HG03439 (cell line): ENCODE data around the gene CDK15.
"Not testable (repeated sequence)": the region's sequence is repeated elsewhere in the genome, so short reads cannot be mapped to it uniquely, and the experiment has no call there.

Experiments used
- ATAC-seq: cut with Tn5 transposase; IDR thresholded peaks from one replicate; pipeline ENCODE4 v1.9.1; 2021; ENCODE audit warnings: mild to moderate bottlenecking, moderate library complexity; ENCODE audit not compliant: unreplicated experiment

The CDK15 gene

DNA sequence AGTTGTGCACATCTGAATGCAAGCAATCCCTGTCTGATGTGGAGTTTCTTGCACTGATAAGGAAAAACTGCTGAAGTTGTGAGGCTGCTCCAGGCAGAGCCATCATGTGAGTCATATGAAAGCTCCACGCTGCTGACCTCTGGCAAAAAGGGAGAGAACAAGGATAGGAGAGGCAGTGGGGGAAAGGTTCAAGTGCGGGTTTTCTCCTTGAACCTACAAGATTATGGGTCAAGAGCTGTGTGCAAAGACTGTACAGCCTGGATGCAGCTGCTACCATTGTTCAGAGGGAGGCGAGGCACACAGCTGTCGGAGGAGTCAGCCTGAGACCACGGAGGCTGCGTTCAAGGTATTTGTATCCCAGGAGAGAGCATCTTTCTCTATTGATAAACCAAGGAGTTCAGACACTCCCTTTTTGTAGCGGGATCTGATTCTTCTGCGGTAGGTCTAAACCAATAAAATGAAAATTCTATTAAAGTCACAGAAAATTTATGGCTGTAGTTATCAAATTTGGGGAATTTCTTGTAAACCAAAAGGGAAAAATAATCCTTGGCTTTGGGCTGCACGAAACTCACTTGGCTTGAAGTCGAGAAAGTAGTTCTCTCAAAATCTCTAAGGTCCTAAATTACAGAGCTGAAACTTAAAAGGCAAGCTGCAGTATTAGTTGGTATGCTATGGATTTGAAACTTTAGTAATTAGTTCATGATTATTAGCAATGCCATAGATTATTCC lies at the start of gene CDK15:
CDK15 (plus strand) TSS at position 96 of the 729 bp plus-strand sequence; CDS start at position 224, 128 bp downstream.
- ATAC-seq = no peak

DNA sequence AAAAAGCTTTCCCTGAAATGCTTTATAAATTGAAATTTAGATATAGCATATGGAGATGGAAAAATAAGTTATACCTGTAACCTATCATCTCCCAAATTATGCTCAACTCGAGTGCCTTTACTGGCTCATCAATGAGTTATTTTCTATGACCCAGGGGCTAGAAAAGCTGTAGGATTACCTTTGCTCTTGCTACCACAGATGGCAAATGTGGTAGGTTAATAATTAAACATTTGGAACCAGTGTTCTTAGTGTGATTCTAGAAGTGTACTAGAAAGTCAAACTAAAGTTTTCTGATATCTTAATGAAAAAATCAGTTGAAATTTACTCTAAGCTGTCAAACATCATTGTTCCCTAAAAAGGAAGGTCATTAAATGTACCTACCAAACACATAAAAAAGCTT lies 48.1 kb upstream of the CDK15 start:
- ATAC-seq = no peak

DNA sequence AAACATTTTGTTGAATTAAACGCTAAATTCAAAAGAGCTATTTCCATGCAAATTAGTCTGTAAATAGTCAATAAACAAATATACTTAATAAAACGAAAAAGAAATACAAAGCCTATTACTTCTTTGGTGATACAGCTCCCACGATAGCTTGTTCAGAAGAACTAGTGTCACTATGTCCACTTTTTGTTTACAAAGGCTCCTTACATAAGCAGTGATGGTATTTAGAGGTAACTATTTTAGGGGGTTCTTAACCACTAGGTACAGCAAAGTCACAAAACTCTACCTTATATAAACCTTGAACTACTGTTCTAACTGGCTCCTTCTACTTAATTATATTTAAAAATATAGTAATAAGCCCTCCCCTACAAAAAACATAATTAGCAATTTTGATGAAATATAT lies 47.5 kb upstream of the CDK15 start:
- ATAC-seq = no peak

DNA sequence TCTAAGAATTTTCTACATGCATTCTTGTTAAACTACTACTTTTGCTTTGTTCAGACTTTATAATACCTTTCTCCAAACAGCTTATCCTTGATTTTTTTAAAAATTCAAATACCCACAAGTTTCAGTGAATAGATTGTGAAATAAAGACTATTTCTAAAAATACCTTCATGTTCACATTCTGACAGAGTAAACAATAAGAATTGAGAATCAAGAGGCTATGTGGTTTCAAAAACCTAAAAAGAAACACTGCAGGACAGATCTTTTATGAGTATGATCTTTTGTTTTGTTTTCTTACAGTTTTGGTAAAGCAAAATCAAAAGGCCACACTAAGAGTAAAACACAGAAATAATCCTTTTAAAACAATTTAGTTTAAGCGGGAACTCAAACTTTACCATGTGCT lies 46.8 kb upstream of the CDK15 start:
- ATAC-seq = no peak

DNA sequence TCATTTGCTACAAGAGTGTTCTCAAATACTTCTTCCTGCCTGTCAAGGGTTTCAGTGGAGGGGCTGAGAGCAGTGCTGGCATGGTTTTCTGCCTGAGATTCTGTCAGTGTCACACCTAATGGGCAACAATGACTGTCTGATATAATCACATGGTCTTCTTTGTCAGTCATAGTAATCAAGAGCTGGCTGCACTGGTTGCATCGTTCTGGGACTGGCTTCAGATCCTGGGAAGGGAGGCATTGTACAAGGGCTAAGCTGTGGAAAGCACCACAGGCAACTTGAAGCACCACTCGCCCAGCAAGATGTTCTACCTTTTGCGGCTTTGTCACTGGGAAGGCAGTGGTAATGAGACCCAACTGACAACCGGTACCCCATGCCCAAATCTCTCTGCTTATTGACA lies 45.2 kb upstream of the CDK15 start:
- no peak for ATAC-seq

DNA sequence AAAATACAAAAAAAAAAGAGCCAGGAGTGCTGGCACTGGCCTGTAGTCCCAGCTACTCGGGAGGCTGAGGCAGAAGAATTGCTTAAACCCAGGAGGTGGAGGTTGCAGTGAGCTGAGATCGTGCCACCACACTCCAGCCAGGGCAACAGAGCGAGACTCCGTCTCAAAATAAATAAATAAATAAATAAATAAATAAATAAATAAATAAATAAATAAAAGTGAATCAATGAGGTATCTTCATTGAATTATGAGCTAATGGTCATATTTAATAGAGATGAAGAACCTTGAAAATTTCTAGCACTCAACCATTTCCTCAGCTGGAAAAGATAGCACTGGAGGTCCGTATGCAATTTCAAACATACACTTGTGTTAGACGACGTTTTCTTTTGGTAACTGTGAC lies 41.9 kb upstream of the CDK15 start:
- ATAC-seq = not testable (repeated sequence)

DNA sequence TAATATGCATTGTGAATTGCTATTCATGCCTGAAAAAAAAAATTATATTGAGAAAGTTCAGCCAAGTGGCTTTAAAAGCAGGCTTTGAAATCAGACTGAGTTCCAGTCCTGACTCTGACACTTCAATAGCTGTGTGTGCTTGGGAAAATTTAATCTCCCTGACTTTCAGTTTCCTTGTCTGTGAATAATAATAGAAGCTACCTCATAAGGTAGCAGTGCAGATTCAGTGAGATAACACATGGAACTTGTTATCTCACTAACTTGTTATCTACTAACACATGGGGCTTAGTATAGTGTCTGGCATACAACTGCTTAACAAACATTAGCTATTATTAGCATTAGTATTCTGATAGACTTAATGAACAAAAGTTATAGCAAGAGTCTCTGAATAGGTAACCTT lies 40.5 kb upstream of the CDK15 start:
- no peak for ATAC-seq

DNA sequence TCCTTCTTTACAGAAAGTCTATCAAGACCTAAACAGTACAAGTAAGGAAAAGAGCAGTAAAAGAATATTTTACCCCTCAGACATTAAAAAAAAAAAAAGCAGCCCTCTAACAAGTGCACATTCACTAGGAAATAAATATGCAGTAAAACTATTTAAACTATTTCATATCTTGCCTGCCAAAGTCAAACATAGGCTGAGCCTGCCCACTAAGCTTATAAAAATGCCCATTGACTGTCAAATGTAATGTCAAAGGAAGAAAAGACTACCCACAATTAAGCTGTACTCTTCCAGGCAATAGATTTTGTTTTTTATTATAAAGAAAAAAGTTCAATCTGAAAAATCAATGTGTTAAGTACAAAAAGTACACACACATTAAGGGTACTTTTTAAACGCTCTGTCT lies 37.4 kb upstream of the CDK15 start:
- ATAC-seq = no peak

DNA sequence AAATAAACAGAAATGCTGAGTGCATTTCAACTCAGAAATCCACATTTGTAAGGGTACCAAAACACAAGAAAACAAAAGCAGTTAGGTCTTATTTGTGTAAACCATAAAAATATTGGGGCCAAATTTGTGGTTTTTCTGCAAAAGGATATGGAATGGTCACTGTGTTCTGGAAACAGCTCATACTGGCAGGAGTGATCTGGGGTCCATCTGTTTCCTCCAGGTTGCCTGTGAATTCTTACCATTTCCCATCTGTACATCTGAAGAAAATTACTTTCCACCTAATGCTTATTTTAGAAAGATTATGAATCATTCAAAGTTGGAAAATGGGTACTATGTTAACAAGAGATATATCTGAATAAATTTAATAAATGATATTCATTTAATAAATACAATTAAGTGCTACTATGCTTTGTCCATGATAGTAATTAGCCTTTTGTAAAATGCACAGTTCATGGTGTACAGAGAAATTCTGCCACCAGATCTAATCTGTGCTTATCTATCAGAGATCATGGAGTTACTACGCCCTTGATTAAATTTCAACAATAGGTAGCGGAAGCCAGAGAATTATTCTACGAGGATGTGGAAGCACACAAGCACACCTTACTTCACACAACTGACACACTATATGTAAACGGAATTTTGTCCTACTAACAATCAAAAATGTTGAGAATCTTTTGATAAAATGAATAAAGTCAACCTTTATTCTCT lies 36.5 kb upstream of the CDK15 start:
- ATAC-seq = no peak

DNA sequence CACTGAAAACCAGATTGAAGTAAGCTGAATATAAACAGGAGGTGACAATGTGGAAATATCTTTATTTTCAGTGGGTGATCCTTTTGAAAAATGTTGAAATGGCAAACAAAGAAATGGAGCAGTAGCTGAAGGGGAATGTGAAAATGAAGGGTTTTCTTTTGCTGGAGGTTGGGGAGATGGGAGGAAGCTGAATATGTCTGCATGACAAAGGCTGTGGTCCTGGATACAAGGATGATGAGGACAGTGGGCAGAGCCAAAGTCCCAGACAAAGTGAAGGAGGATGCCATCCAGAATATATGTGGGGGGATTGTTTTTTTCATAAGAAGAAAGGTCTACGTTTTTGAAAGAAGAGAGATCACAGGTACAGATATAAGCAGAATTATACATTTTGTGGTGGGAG lies 32.3 kb upstream of the CDK15 start:
- ATAC-seq = no peak

DNA sequence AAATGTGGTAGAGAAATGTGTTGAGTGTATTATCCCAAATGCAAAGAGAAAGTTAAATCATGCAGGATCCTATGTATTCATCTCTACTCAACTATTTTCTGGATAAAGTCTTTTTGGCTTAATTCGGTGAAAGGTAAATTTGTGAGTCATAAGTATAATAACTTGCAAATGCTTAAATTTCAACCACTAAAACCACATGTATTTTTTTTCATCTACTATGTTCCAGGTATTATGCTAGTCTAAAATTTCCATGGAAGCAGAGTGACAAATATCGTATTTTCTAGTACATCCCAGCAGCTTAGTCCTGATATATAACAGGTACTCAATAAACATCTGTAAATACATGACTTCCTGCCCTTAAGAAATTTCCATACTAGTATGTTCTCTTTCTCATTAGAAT lies 31.8 kb upstream of the CDK15 start:
- ATAC-seq = no peak

DNA sequence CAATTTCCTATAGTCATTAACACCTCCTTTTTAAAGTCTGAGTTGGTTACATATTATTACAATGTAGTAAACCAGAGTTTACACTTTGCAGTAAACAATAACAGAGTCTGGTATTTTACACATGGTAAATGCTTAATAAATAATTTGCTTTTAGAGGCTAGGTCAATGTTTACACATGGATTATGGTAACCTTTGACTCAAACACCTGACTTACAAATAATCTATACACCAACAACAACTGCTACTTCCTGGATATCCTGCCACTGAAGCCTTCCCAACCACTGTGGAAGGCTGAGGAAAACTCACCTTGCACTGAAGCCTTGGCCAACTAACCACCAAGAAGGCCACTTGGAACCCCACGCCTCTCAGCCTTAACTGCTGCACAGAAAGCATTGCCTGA lies 31.0 kb upstream of the CDK15 start:
- no peak for ATAC-seq

DNA sequence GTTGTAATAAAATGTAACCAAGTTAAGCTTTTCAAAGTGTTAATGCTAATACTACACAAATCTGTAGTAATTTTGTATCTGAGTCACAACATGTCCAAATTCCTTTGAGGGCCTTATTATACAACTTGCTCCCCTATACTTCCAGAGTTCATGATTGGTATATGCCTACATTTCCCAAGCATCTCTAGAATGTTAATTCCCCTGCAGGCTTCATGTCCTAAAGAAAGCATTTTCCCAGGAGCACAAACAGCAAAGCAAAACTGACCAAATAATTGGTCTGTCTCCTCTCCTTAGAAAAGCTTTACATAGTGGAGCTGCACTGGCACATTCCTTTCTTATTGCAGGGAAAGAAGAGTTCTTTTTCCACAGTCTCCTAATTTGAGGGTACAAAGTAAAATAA lies 29.3 kb upstream of the CDK15 start:
- no peak for ATAC-seq

DNA sequence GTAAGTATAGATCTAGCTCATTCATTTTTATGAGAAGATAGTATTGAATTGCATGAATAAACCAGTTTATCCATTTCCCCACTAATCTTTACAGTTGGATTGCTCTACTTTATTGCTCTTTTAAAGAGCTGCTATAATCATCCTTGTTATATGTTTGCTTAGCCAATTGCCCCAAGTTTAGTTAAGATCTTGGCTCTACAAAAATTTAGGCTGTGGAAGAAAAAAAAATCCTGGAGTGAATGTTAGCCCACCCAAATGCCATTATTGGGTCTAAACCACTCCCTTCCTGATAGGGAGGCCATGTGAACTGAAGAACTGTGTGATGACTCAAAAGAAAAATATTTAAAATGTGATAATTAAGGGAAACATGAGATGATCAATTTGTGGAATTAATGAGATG lies 28.5 kb upstream of the CDK15 start:
- no peak for ATAC-seq

DNA sequence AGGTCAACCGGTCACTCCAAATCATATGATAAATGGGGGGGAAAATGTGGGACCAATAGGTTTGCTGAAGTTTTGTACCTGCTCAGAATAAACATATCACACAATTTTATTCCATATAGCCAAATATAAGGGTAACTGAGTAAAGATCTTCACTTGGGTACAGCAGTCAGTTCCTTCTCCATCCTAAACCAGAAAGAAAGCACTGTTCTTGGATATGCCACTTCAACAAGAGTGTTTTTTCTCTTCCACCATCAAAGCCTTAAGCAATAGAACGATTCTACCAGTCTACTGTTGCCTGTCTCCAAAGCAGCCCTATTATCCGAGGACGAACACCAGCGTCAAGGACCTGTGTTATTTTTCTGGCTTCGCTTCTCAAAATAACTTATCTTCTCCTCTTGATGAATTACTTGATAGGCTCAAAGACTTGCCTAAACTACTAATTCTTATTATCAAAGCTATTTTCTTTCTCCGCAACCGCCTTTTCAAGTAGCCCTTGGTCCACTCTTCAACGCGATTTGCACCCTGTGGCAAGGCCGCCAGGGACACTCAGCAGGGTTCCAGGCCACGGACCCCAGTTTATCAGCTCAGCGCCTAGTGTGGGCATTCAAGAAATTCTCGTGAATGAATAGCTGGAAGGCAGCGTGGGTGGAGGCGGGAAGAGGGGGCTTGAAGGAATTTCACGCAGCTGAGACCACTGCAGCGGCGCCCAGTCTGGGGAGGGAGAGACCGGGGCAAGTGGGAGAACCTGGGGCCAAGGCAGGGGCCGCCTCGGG lies 26.2 kb upstream of the CDK15 start:
- no peak for ATAC-seq

DNA sequence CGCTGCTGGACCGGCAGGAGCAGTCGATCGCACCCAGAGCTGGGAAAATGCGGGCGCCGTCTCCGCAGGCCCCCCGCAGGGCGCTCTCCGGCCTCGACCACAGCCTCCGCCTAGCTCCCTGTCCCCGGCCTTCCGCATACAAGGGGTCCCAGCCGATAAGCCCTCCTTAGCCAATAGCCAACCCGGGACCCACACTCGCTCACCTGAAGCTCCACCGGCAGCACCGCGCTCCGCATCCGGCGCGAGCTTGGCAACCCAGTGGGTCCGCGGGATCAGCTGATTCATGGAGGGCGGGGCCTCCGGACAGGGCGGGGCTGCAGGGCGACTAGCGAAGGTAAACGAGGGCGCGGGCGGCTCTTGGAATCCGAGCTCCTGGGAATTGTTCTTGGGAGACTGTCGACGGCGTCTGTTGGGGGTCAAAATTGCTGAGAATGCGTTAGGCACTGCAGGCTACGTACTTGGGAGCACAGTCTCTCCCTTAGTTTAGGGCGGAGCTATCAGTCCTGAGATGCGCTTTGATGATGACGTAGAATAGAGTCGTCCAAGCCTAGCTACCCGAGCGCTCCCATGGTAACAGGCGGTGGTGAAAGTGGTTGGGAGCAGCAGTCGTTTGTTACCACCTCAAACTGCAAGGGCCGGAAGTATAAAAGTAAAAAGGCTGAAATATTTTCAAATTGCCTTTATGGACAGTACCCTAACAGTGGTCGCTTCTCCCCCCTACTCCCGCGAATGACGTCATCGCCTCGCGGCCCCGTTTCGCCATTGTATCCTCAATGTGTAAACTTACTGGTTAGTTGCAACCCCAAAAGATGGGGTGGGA lies 25.5 kb upstream of the CDK15 start, which contains the start of gene ALS2:
ALS2 (minus strand) TSS at position 260 of the 820 bp plus-strand sequence. CDS start 12,048 bp downstream, outside the sequence.
- ATAC-seq = peak; percentile 97

DNA sequence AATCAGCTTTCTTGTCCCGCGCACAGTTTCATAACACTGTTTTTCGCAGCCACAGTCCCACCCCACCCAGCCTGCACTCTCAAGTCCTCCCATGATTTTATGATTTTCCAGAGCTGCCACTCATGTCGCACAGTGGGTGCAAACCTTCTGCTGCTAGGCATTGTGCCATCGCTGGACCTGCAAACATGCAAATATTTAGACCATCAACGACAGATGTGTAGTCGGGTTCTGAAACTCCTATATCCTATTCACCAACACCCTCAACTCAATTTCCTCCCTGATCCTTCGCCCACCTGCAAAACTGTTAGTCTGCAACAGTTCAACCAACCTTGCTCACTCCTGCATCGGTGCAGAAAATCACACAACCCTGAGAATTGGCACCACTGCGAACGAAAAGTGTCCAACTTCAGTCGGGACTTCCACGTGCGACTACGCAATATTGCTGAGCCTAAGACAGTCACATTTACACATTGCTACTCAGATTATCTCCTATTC lies 24.7 kb upstream of the CDK15 start:
- no peak for ATAC-seq

DNA sequence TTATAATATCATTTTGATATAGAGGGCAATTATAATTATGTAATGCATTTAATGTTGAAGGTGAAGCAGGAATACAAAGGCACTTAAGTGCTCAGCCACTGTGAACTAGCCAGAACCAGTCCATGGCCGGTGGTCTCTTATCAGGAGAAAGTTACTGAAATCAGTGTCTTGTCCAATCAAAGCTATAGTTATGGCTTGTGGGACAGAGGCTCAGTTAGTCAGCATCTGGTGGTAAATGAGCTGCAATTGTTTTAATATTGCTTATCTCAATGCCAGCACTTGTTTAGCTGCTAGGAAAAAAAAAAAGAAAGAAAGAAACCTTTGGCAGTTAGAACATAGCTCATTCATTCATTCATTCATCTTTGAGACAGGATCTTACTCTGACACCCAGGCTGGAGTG lies 21.8 kb upstream of the CDK15 start:
- no peak for ATAC-seq

DNA sequence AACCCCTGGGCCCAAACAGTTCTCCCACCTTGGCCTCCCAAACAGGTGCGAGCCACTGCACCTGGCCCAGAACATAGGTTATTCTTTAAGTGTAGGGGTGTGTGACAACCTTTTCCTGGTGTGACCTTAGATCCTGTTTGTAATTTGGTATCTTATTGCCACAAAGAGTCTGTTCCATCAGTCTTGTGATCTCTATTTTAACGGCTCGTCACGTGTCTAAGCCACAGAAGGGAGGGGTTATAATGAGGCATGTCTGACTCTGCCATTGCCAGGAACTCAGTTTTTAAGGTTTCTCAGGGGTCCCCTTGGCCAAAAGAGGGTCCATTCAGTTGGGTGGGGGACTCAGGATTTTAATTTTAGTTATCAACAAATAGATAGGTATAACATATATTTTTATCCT lies 21.2 kb upstream of the CDK15 start:
- ATAC-seq = no peak

DNA sequence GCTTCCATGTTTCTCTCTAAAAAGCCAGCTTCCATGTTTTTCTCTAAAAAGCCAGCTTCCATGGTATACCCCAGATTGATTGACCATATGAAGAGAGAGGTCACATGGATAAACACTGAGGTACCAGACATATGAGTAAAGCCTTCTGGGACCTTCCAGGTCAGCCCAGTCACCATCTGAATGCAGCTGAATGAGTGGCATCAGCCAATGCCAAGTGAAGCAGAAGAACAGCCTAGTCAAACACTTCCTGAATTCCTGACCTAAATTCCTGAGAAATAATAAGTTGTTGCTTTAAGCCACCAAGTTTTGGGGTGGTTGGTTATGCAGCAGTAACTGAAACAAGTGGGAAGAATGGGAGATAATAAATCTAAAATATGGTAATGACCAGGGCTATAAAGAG lies 19.9 kb upstream of the CDK15 start:
- ATAC-seq = no peak

DNA sequence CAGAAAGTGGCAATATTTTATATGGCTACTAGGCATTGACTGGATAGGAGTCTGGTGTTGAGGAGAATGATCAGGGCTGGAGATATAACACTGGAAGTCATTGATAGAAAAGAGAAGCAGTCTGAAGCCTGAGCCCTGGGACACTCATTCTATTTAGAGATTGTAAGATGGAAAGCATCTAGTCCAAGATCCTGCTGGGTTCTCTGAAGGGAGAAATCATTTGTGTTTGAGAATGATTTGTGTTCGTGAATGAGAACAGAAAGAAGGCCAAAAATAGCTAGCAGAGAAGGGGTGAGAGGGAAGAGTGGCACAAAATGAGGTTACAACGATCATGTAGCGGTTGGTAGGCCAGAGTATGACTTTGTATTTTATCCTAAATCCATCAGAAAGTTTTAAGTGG lies 18.0 kb upstream of the CDK15 start:
- ATAC-seq = no peak
